Ishikawa (cell line): Measurements from ENCODE around the gene AGT.

ENCODE experiments used
- EP300 ChIP-seq: IDR thresholded peaks from 2 replicates; pipeline ENCODE4 v1.6.1; 2012; ENCODE audit warnings: borderline replicate concordance
- TAF1 ChIP-seq: IDR thresholded peaks from 2 replicates; pipeline ENCODE4 v1.6.1; 2012; ENCODE audit warnings: low read depth, mild to moderate bottlenecking
- USF1 ChIP-seq: IDR thresholded peaks from 2 replicates; pipeline ENCODE4 v1.6.1; 2012
- YY1 ChIP-seq: IDR thresholded peaks from 2 replicates; pipeline ENCODE4 v1.6.1; 2012; ENCODE audit warnings: low read depth
- ZBTB7A ChIP-seq: IDR thresholded peaks from 2 replicates; pipeline ENCODE4 v1.6.1; 2012; ENCODE audit warnings: low read depth

- TF ChIP-seq EP300, result no peak
- no peak for TF ChIP-seq YY1
- TF ChIP-seq ZBTB7A, result no peak
- no peak for TF ChIP-seq USF1
- TF ChIP-seq TAF1, result no peak
These were observed 39.3 kb upstream of the AGT start for GRCh38 chr1:230753191-230753585.
